ENCODE data around the gene SLC27A5. TPM values are rescaled to one million over a fixed set of nuclear protein-coding genes. Genes with fewer than 3 reads are reported as not detected.
"Not testable (repeated sequence)": the region's sequence is repeated elsewhere in the genome, so short reads cannot be mapped to it uniquely, and the experiment has no call there.

The SLC27A5 gene
- total RNA-seq, 1 donor from 2014 or later = 4.4 TPM

DNA sequence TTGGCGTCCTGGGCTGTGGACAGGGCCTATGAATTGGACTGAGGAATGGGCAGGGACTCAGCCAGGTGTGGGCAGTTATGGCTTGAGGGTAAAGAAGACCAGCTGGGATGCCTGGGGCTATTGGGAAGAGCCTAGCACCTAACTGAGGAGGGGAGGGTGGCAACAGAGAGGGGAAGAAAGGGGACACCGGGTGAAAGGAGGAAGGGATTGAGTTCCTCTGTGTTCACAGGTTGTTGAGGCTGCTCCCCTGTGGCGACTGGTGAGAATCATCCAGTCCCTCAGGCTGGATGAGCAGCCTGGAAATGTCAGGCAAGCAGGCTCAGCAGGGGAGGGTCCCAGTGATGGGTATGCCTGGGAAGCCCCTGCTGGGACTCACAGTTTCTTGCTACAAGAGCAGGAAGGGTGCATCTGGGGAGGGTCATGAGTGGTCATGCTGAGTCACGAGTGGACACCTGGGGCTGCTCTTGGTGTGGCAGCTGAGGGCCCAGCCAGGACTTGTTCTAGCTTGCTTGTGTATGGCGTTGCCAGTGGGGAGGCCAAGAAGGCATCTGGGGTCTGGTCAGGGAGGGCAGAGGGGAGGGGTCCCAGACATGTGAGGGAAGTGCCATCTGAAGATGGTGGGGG, 43.5 kb downstream of the SLC27A5 start:
- DNase-seq = no peak

DNA sequence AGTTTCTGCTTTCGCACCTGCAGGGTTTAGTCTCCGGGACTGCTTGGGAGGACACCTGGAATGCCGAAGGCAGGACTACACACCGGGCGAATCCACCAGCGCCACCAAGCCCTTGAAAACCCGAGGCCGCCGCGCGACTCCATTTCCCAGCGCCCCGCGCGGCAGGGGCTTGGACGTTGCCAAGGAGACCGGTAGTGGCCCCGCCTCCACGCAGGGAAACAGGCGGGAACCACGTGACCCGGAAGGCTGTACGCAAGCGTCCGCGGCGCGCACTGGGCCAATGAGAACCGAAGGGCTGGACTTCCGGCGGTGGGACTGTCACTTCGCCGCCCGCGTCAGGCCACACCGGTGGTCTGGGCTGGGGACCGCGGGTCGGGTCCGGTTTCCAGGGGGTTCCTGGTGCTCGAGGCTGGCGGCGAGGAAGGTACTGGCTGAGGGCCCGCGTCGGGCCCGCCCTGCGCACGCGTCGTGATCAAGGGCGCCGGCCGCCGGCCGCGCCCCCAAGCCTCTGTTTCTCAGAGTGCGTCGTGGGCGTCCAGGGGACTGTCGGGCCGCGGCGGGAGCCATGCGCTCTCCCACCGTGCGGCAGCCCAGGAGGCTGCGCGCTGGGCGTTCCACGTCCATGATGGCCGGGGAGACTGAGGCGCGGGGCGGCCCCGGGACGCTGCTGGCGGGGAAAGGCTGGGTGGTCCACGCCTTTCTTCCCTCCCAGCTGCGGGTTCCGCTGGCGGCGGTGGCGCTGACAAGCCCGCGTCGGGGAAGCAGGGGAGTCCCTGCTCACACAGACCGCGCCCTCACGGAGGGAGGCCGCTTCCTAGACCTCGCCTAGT, 44.8 kb downstream of the SLC27A5 start, which contains the start of gene ZNF324:
TSS of gene ZNF324 (plus strand) at position 321 of the 830 bp plus-strand sequence. CDS start 2,106 bp downstream, outside the sequence.
- peak; percentile 95 for DNase-seq

DNA sequence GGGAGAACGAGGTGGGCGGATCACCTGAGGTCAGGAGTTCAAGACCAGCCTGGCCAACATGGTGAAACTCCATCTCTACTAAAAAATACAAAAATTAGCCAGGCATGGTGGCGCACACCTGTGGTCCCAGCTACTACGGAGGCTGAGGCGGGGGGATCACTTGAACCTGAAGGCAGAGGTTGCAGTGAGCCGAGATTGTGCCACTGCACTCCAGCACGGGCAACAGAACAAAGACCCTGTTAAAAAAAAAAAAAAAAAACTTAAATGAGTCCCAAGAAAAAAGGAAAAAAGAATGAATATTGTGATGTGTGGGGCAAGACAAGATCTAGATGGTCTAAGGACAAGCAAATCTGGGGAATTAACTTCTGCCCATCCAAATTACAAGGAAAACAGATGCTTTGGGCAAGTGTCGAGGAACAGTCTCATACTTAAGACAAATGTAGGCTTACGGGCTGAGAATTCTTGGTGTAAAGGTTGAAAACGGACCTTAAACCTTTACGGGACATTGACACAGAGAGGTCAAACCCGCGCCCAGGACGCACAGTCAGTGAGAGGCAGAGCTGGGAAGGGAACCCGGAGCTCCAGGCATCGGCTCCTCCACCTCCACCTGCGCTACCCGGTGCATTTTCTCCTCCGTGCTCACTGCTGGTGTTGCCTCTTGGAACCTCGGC, 45.6 kb downstream of the SLC27A5 start:
- DNase-seq = no peak

DNA sequence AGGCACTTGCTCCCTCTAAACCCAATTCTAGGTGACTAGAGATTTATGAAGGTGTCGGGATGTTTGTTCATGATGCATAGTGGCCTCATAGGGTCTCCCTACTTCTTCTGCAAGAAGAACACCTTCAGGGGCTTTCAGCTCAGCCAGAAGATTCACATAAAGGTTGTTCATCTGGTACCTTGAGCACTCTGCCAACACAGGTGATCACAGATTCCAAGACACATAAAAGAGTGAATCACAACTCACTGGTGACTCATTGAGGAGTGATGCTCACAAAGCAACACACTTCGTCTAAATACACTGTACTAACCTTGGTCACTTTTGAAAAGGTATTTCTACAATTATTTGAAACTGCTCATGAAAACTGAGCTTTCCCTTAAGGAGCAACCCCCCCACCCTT, 51.8 kb downstream of the SLC27A5 start:
- DNase-seq = no peak

DNA sequence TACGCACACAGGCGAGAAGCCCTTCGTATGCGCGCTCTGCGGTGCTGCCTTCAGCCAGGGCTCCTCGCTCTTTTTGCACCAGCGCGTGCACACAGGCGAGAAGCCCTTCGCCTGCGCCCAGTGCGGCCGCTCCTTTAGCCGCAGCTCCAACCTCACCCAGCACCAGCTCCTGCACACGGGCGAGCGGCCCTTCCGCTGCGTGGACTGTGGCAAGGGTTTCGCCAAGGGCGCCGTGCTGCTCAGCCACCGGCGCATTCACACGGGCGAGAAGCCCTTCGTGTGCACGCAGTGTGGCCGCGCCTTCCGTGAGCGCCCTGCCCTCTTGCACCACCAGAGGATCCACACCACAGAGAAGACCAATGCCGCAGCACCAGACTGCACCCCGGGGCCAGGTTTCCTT, 55.7 kb downstream of the SLC27A5 start:
- no peak for DNase-seq

DNA sequence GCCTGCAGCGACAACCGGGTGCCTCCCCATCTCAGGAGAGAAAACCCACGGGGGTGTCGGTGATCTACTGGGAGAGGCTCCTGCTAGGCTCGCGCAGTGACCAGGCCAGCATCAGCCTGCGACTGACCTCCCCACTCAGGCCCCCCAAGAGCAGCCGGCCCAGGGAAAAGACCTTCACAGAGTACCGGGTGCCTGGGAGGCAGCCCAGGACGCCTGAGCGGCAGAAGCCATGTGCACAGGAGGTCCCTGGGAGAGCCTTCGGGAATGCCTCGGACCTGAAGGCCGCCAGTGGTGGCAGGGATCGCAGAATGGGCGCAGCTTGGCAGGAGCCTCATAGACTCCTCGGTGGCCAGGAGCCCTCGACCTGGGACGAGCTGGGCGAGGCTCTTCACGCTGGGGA, 56.5 kb downstream of the SLC27A5 start:
- no peak for DNase-seq

DNA sequence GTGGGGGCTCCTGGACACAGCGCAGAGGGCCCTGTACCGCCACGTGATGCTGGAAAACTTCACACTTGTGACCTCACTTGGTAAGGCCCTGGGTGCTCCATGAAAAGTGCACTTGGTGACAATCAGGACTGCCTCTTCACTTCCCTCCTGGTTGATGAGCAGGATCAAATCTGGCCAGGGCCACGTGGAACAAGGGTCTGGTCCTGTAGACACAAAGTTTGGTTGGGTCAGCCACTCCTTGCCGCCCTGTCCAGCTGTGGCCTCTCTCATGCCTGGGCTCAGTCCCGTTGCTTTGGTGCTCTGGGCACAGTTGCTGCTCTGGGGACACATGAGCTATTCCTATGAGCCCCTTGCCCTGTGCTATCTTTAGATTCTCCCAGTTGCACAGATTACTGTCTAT, 58.0 kb downstream of the SLC27A5 start:
- DNase-seq = no peak

DNA sequence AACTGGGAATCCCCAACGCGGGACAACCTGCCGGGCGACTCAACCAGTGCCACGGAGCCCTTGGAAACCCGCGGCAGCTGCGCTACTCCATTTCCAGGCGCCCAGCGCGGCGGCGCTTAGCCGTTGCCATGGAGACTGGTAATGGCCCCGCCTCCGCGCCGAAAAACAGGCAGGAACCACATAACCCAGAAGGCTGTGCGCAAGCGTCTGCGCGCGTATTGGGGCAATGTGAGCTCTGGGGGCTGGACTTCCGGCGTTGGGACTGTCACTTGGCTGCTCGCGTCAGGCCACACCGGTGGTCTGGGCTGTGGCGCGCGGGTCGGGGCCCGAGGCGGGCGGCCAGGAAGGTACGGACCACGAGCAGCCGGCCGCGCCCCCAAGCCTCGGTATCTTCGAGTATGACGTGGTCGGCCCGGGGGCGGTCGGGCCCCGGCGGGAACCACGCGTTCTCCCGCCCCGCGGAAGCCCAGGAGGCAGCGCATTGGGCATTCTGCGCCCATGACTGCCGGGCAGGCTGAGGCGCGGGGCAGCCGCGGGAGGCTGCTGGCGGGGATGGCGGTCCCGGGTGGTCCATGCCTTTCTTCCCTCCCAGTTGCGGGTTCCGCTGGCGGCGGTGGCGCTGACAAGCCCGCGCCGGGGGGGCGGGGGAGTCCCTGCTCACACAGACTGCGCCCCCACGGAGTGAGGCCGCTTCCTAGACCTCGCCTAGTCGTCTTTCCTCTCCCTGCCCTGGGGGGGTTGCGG, 60.3 kb downstream of the SLC27A5 start, which contains the start of gene ZNF324B:
TSS of gene ZNF324B (plus strand) at position 265 of the 744 bp plus-strand sequence. CDS start 2,080 bp downstream, outside the sequence.
- peak; percentile 96 for DNase-seq

DNA sequence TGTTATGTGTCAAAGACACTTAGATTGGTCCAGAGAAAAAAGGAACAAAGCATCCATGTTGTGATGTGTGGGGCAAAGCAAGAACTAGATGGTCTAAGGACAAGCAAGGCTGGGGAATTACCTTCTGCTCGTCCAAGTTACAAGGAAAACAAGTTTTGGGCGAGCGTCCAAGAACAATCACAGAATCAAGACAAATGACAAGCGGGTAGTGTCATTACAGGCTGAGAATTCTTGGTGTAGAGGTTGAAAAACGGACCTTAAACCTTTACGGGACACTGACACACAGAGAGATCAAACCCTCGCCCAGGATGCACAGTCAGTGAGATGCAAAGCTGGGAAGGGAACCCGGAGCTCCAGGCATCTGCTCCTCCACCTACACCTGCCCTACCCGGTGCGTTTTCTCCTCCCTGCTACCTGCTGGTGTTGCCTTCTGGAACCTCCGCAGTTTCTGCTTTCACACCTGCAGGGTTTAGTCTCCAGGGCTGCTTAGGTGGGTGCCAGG, 60.9 kb downstream of the SLC27A5 start:
- DNase-seq = no peak

DNA sequence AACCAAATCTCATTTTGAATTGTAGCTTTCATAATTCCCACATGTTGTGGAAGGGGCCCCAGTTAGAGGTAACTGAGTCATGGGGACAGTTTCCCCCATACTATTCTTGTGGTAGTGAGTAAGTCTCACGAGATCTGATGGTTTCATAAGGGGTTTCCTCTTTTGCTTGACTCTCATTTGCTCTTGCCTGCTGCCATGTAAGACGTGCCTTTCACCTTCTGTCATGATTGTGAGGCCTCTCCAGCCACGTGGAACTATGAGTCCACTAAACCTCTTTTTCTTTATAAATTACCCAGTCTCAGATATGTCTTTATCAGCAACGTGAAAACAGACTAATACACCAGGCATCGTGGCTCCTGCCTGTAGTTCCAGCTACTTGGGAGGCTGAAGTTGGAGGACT, 61.8 kb downstream of the SLC27A5 start:
- not testable (repeated sequence) for DNase-seq

DNA sequence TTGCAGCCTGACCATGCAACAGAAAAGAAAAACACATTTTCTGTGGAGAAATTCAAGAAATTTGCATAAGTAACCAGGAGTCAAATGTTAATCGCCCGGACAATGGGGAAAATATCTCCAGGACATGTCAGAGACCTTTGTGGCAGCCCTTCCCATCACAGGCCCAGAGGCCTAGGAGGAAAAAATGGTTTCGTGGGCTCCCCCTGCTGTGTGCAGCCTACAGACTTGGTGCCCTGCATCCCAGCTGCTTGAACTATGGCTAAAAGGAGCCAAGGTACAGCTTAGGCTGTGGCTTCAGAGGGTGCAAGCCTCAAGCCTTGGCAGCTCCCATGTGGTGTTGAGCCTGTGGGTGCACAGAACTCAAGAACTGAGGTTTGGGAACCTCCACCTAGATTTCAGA, 62.9 kb downstream of the SLC27A5 start:
- DNase-seq = not testable (repeated sequence)

Small RNAs within 50 kb of the gene (small RNA-seq; reads per million reads assigned to genes)
- 0.09 reads per million for gene MIR6807 (ENCODE audit: low replicate concordance)
- gene RN7SL525P (ENCODE audit: low replicate concordance) = not detected
- not detected for gene RN7SL693P (ENCODE audit: low replicate concordance)
- gene RNU6-1337P (ENCODE audit: low replicate concordance) = not detected

Other genes with a start within 250 kb of the SLC27A5 start
- gene ZNF8, start 233.0 kb downstream of the SLC27A5 start, total RNA-seq = 6.7 TPM
- 38.9 TPM for gene ERVK3-1, start 206.6 kb downstream of the SLC27A5 start, total RNA-seq
- 2.8 TPM for gene ZSCAN22, start 185.0 kb downstream of the SLC27A5 start, total RNA-seq
- 5.1 TPM for gene A1BG, start 158.5 kb downstream of the SLC27A5 start, total RNA-seq
- gene ZNF497, start 149.2 kb downstream of the SLC27A5 start, total RNA-seq = 1.6 TPM
- gene ZNF837, start 131.0 kb downstream of the SLC27A5 start, total RNA-seq = 0.69 TPM
- gene RPS5, start 124.7 kb downstream of the SLC27A5 start, total RNA-seq = 1,739 TPM
- 0.99 TPM for gene RNF225, start 116.3 kb downstream of the SLC27A5 start, total RNA-seq
- 8.4 TPM for gene ZNF584, start 103.3 kb downstream of the SLC27A5 start, total RNA-seq
- gene ZNF132, start 71.8 kb downstream of the SLC27A5 start, total RNA-seq = 3.6 TPM
- 5.6 TPM for gene ZNF324B, start 60.4 kb downstream of the SLC27A5 start, total RNA-seq
- 9.5 TPM for gene ZNF324, start 44.9 kb downstream of the SLC27A5 start, total RNA-seq
- gene ZNF446, start 35.6 kb downstream of the SLC27A5 start, total RNA-seq = 4.6 TPM
- gene ZBTB45, start 7.8 kb upstream of the SLC27A5 start, total RNA-seq = 3.7 TPM
- 214 TPM for gene TRIM28, start 32.1 kb upstream of the SLC27A5 start, total RNA-seq
- gene CHMP2A, start 43.1 kb upstream of the SLC27A5 start, total RNA-seq = 49.3 TPM
- gene UBE2M, start 46.6 kb upstream of the SLC27A5 start, total RNA-seq = 42.7 TPM
- 11.0 TPM for gene MZF1, start 61.3 kb upstream of the SLC27A5 start, total RNA-seq